NB4 (cell line): ENCODE measurements around the gene ADCY6.

Experiments used
- DNase-seq: peaks from one replicate; pipeline ENCODE4 v3.0.0; 2010; ENCODE audit warnings: low read depth
- H3K4me3 ChIP-seq: one replicate; pipeline ENCODE4 v1.5.1; 2011; ENCODE audit warnings: mild to moderate bottlenecking, low read depth, low read length, moderate library complexity
- MAX ChIP-seq: IDR thresholded peaks from 2 replicates; pipeline ENCODE4 v1.6.1; 2011; ENCODE audit warnings: low read depth, low read length
- MYC ChIP-seq: IDR thresholded peaks from 2 replicates; pipeline ENCODE4 v1.6.1; 2011; ENCODE audit warnings: low read depth, low read length
- POLR2A ChIP-seq: IDR thresholded peaks from 2 replicates; pipeline ENCODE4 v1.6.1; 2011; ENCODE audit warnings: mild to moderate bottlenecking; ENCODE audit not compliant: insufficient read length; ENCODE audit errors: extremely low read depth
- TF ChIP-seq, protein P1 (sequence below): IDR thresholded peaks from one replicate; pipeline ENCODE4 v1.5.1; 2012; ENCODE audit warnings: low read depth, low read length

Gene ADCY6

DNA sequence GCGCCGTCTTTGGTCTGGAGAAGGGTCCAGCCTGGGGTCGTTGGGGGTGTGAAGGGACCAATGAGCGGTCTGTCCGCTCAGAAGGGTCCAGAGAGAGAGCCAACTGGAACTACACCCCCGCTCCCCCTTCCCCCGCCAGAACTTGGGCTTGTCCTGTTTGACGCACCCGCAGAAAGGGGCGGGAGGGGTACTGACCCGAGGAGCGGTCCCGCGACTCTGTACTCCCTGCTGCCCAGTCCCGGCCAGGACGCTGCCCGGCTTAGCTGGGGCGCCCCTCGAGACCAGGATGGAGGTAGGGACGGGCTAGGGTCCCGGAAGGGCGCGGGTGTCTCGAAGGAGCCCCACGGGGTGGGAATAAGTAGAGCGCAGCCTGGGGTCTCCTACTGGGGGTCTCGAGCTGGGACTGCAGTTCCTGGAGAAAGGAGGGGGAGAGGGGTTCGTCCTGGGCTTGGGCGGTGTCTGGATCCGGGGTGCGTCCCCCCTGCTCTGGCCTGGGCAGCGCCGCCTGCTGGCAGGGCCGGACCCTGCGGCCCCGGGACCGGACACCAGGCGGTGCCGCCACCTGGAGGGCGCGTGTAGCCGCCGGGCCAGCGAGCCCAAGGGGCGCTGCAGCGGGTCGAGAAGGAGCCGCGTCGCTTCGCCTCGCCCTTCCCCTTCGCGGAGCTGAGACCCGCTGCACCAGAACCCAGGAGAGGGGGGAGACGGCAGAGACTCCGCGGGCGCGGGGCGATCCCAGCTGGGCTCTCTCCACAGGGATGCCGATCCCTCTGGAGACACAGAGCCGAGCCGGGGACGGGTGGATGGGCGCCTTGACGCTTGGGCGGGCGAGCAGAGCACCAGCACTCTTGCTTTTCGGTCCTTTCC lies 25.6 kb upstream of the ADCY6 start:
- peak; percentile 87 for DNase-seq
- peak overlapping the region; percentile 69 for H3K4me3 ChIP-seq
- TF ChIP-seq MYC (peak; percentile 90), MAX (peak; percentile 76), POLR2A (peak; percentile 52)
- TF ChIP-seq, protein P1, sequence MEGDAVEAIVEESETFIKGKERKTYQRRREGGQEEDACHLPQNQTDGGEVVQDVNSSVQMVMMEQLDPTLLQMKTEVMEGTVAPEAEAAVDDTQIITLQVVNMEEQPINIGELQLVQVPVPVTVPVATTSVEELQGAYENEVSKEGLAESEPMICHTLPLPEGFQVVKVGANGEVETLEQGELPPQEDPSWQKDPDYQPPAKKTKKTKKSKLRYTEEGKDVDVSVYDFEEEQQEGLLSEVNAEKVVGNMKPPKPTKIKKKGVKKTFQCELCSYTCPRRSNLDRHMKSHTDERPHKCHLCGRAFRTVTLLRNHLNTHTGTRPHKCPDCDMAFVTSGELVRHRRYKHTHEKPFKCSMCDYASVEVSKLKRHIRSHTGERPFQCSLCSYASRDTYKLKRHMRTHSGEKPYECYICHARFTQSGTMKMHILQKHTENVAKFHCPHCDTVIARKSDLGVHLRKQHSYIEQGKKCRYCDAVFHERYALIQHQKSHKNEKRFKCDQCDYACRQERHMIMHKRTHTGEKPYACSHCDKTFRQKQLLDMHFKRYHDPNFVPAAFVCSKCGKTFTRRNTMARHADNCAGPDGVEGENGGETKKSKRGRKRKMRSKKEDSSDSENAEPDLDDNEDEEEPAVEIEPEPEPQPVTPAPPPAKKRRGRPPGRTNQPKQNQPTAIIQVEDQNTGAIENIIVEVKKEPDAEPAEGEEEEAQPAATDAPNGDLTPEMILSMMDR, result peak; percentile 97

GRCh38 chr12:48813465-48814261 lies 24.8 kb upstream of the ADCY6 start:
- DNase-seq, result no peak
- H3K4me3 ChIP-seq, result no peak overlapping the region
- TF ChIP-seq, protein P1, result no peak
- TF ChIP-seq MYC (no peak), MAX (no peak)

- no peak for TF ChIP-seq MAX
- TF ChIP-seq, protein P1, result no peak
- TF ChIP-seq POLR2A, result no peak
- TF ChIP-seq MYC, result no peak
- H3K4me3 ChIP-seq, result no peak overlapping the region
- DNase-seq, result no peak
Observed at GRCh38 chr12:48812389-48812788, 23.5 kb upstream of the ADCY6 start.

DNA sequence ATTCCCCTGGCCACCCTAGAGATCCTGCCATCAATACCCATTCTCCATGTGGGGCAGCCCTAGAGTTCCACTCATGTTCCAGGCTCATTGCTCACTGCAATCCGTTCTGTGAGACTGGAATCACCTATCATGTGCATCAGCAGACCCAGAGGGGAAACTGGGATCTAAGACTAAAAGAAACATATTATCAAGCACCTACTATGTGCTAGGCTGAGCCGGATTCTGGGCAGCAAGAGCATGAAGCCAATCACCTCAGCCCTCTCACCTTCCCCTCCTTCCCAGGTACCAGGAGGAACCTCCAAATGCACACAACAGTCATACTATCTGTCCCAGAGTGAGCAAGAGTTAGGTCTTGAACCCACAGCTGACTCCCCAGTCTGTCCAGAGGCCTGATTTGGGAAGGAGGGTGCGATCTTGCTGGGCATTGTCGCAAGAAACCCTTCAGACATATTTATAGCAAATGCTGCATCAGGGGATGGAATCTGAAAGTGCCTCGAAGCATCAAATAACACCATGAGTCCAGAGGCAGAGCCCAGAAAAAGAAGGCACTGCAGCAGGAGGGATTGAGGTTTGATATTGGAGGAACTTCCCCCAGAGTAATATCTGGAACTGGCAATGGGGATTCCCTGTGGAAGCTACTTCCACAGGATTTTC lies 22.7 kb upstream of the ADCY6 start:
- H3K4me3 ChIP-seq, result no peak overlapping the region
- TF ChIP-seq MYC, result no peak
- TF ChIP-seq POLR2A, result no peak
- no peak for TF ChIP-seq MAX
- TF ChIP-seq, protein P1, result no peak

GRCh38 chr12:48810903-48811431 lies 22.1 kb upstream of the ADCY6 start:
- no peak overlapping the region for H3K4me3 ChIP-seq
- DNase-seq, result no peak
- TF ChIP-seq POLR2A (no peak), MYC (no peak), MAX (no peak)
- TF ChIP-seq, protein P1, result no peak

More for the DNA sequence above, 22.7 kb upstream of the ADCY6 start:
- no peak for DNase-seq
